Suprapubic skin (tissue), 4 donors: ENCODE results near the gene POLR3C. TPM values are rescaled to one million over a fixed set of nuclear protein-coding genes. Genes with fewer than 3 reads are reported as not detected.
"Not testable (repeated sequence)": the region's sequence is repeated elsewhere in the genome, so short reads cannot be mapped to it uniquely, and the experiment has no call there.

Experiments used
- DNase-seq, 2 donors: peaks; one replicate each; pipeline ENCODE4 v3.0.0-alpha.2; 2019; ENCODE audit warnings: low spot score in 2 of 2
- H3K27ac ChIP-seq: fragments of 200-600 bp; sonication (generic); one replicate; pipeline ENCODE4 v1.5.1; 2019
- H3K27me3 ChIP-seq: fragments of 200-600 bp; sonication (generic); one replicate; pipeline ENCODE4 v1.5.1; 2019
- H3K36me3 ChIP-seq: fragments of 200-600 bp; sonication (generic); one replicate; pipeline ENCODE4 v1.5.1; 2019
- H3K4me1 ChIP-seq: fragments of 200-600 bp; sonication (generic); one replicate; pipeline ENCODE4 v1.5.1; 2019
- H3K4me3 ChIP-seq: fragments of 200-600 bp; sonication (generic); one replicate; pipeline ENCODE4 v1.5.1; 2019; ENCODE audit warnings: mild to moderate bottlenecking
- H3K9me3 ChIP-seq: fragments of 200-600 bp; sonication (generic); one replicate; pipeline ENCODE4 v1.5.1; 2019
- EP300 ChIP-seq: sonication (generic); formaldehyde crosslinking; IDR thresholded peaks from one replicate; pipeline ENCODE4 v1.6.1; 2017; ENCODE audit warnings: antibody characterized with exemption
- POLR2A ChIP-seq, 2 donors: fragments of 450-650 bp; IDR thresholded peaks; one replicate each; pipeline ENCODE4 v1.6.1; 2017; ENCODE audit warnings: antibody characterized with exemption in 2 of 2, mild to moderate bottlenecking in 2 of 2, moderate library complexity in 2 of 2
- POLR2AphosphoS5 ChIP-seq, 3 donors: sonication (generic); formaldehyde crosslinking; IDR thresholded peaks; one replicate each; pipeline ENCODE4 v1.6.1; 2017; ENCODE audit warnings: antibody characterized with exemption in 3 of 3
- WGBS: methylation state at CpG from one replicate; pipeline ENCODE4 v1.1.5; 2018; 5-methylcytosine and 5-hydroxymethylcytosine counted together
- total RNA-seq, 4 donors: library from RNA; depleted of rRNA; stranded (reverse); fragments of >200 nt; gene quantifications; one replicate each; pipeline ENCODE4 v1.1.0, GENCODE V29; 2016
- TF ChIP-seq, protein P1 (sequence below), 2 donors: fragments of 200-600 bp in 1 of 2; fragments of 450-650 bp in 1 of 2; sonication (generic) in 1 of 2; IDR thresholded peaks; one replicate each; pipeline ENCODE4 v1.5.1; 2016 to 2019; ENCODE audit warnings: antibody characterized with exemption in 2 of 2, mild to moderate bottlenecking in 1 of 2, moderate library complexity in 1 of 2

The POLR3C gene
- total RNA-seq, 4 donors from 2014 or later = 22.5 to 40.8 (median 24.8) TPM

GRCh38 chr1:145828367-145829026, 4.5 kb downstream of the POLR3C start:
- Histone ChIP-seq H3K36me3 (peaks cover 67% of the 10 kb centered on the region), H3K27ac (no peak overlapping the region), H3K9me3 (no peaks in the 10 kb centered on the region), H3K4me1 (peaks cover 14% of the 10 kb centered on the region), H3K27me3 (no peaks in the 10 kb centered on the region), H3K4me3 (no peak overlapping the region)
- TF ChIP-seq POLR2AphosphoS5 (IDR thresholded peaks at IDR 0.05) (no peak), EP300 (no peak), POLR2A (IDR thresholded peaks at IDR 0.05) (no peak)
- TF ChIP-seq, protein P1, sequence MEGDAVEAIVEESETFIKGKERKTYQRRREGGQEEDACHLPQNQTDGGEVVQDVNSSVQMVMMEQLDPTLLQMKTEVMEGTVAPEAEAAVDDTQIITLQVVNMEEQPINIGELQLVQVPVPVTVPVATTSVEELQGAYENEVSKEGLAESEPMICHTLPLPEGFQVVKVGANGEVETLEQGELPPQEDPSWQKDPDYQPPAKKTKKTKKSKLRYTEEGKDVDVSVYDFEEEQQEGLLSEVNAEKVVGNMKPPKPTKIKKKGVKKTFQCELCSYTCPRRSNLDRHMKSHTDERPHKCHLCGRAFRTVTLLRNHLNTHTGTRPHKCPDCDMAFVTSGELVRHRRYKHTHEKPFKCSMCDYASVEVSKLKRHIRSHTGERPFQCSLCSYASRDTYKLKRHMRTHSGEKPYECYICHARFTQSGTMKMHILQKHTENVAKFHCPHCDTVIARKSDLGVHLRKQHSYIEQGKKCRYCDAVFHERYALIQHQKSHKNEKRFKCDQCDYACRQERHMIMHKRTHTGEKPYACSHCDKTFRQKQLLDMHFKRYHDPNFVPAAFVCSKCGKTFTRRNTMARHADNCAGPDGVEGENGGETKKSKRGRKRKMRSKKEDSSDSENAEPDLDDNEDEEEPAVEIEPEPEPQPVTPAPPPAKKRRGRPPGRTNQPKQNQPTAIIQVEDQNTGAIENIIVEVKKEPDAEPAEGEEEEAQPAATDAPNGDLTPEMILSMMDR (IDR thresholded peaks at IDR 0.05) = no peak
- DNase-seq = no peak

GRCh38 chr1:145830810-145831209, 6.8 kb downstream of the POLR3C start:
- H3K27me3 ChIP-seq = not testable (repeated sequence)
- WGBS = 87% methylated on average over 2 of the region's 2 CpGs

DNA sequence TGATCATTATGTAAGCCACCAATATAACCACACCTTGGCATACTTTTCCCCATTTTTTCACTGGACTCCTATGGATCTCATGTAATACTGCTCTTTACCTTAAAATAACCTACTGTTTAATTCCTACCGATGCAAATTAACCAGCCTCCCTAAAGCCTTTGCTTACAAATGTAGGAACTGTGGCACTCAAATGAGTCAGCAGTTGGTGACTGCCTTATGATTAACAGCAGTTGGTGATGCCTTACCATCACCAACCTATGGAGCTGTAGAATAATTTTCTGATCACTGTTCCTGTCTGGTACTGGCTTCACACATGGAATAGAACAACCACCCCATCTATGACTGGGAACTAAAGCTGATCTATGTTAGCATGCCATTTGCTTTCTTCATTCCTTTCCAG, 13.7 kb downstream of the POLR3C start:
- Histone ChIP-seq H3K9me3 (no peaks in the 10 kb centered on the region), H3K4me1 (no peaks in the 10 kb centered on the region), H3K27me3 (no peaks in the 10 kb centered on the region), H3K27ac (no peak overlapping the region), H3K4me3 (no peak overlapping the region), H3K36me3 (peaks cover 98% of the 10 kb centered on the region)
- 95% methylated on average over 1 of the region's 1 CpG for WGBS
- no peak for TF ChIP-seq EP300
- DNase-seq = no peak

More at GRCh38 chr1:145830810-145831209, 6.8 kb downstream of the POLR3C start:
- not testable (repeated sequence) for H3K27ac ChIP-seq, DNase-seq, H3K4me1 ChIP-seq, H3K4me3 ChIP-seq, H3K9me3 ChIP-seq
- H3K36me3 ChIP-seq = peaks cover 89% of the 10 kb centered on the region

GRCh38 chr1:145843031-145843430, 19.0 kb downstream of the POLR3C start:
- Histone ChIP-seq H3K4me1 (peaks cover 18% of the 10 kb centered on the region), H3K27ac (no peak overlapping the region), H3K36me3 (peaks cover 52% of the 10 kb centered on the region), H3K9me3 (no peaks in the 10 kb centered on the region), H3K4me3 (no peak overlapping the region), H3K27me3 (no peaks in the 10 kb centered on the region)
- 75% methylated on average over 3 of the region's 3 CpGs for WGBS
- no peak for DNase-seq
- TF ChIP-seq POLR2AphosphoS5 (IDR thresholded peaks at IDR 0.05) (no peak), POLR2A (IDR thresholded peaks at IDR 0.05) (no peak), EP300 (no peak)
- TF ChIP-seq, protein P1 (IDR thresholded peaks at IDR 0.05) = no peak

- Histone ChIP-seq H3K4me3 (peak overlapping the region; percentile 73), H3K4me1 (peaks cover 18% of the 10 kb centered on the region), H3K27me3 (no peaks in the 10 kb centered on the region), H3K36me3 (peaks cover 52% of the 10 kb centered on the region), H3K27ac (no peak overlapping the region), H3K9me3 (no peaks in the 10 kb centered on the region)
- TF ChIP-seq EP300 (no peak), POLR2AphosphoS5 (IDR thresholded peaks at IDR 0.05) (no peak), POLR2A (IDR thresholded peaks at IDR 0.05) (no peak)
- TF ChIP-seq, protein P1 (IDR thresholded peaks at IDR 0.05) = no peak
- no peak for DNase-seq
- 23% methylated on average over 4 of the region's 4 CpGs for WGBS
Measured at GRCh38 chr1:145845144-145845513, 21.1 kb downstream of the POLR3C start.

- peak within 1 kb of the TSS; percentile 73 for H3K4me3 ChIP-seq
- H3K27me3 ChIP-seq = no peaks in the 10 kb centered on the region
- peaks cover 18% of the 10 kb centered on the region for H3K4me1 ChIP-seq
- TF ChIP-seq, protein P1 (IDR thresholded peaks at IDR 0.05) = peak; percentile 90 to 96
- TF ChIP-seq EP300 (no peak), POLR2AphosphoS5 (IDR thresholded peaks at IDR 0.05) (no peak)
- H3K9me3 ChIP-seq = no peaks in the 10 kb centered on the region
- H3K36me3 ChIP-seq = peaks cover 52% of the 10 kb centered on the region
- peak within 1 kb of the TSS; percentile 80 for H3K27ac ChIP-seq
- WGBS = 3% methylated on average over 25 of the region's 50 CpGs
- peak; percentile 86 to 88 for DNase-seq
Measured at GRCh38 chr1:145845514-145846161, 21.6 kb downstream of the POLR3C start, which contains the start of gene NUDT17. Gene NUDT17 (plus strand): TSS chr1:145845630. CDS start chr1:145845641, 11 bp downstream.
